22Rv1 (cell line): ENCODE measurements around the gene DNAH8.

ENCODE experiments used
- ZFX ChIP-seq: fragments of 450-650 bp; IDR thresholded peaks from 2 replicates; pipeline ENCODE4 v1.6.1; 2017; ENCODE audit warnings: antibody characterized with exemption, borderline replicate concordance
- TF ChIP-seq, protein P1 (sequence below): fragments of 450-650 bp; IDR thresholded peaks from 2 replicates; pipeline ENCODE4 v1.5.1; 2017; ENCODE audit warnings: mild to moderate bottlenecking

DNA sequence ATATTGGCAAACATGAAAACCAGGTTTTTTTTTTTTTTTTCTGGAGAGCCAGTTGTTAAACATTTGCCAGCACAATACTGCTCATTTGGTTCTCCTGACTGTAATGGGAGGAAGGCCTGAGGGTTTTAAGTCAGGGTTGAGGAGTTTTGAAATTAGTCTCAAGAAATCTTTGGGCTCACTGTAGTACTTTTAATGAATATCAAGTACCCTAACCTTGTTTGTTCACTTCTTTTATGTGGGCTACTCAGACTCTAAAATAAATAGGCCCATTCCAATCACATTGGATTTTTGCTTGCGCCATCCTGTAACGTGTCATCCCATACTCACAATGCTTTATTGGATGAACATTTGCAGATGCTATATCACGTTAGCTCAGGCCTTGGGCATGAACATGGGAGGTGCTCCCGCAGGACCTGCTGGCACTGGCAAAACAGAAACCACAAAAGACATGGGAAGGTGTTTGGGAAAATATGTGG, 146.9 kb downstream of the DNAH8 start:
- TF ChIP-seq, protein P1, sequence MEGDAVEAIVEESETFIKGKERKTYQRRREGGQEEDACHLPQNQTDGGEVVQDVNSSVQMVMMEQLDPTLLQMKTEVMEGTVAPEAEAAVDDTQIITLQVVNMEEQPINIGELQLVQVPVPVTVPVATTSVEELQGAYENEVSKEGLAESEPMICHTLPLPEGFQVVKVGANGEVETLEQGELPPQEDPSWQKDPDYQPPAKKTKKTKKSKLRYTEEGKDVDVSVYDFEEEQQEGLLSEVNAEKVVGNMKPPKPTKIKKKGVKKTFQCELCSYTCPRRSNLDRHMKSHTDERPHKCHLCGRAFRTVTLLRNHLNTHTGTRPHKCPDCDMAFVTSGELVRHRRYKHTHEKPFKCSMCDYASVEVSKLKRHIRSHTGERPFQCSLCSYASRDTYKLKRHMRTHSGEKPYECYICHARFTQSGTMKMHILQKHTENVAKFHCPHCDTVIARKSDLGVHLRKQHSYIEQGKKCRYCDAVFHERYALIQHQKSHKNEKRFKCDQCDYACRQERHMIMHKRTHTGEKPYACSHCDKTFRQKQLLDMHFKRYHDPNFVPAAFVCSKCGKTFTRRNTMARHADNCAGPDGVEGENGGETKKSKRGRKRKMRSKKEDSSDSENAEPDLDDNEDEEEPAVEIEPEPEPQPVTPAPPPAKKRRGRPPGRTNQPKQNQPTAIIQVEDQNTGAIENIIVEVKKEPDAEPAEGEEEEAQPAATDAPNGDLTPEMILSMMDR, result no peak
- no peak for TF ChIP-seq ZFX
